ENCODE measurements around the gene MTRFR. TPM values are rescaled to one million over a fixed set of nuclear protein-coding genes. Genes with fewer than 3 reads are reported as not detected.

MTRFR gene
- total RNA-seq, 4 donors from 2014 or later, result 14.4 to 17.9 (median 16.2) TPM

- H3K9me3 ChIP-seq, result no peaks in the 10 kb centered on the region
- WGBS, 2 donors, result 91% methylated on average over 26 to 35 of the region's 35 CpGs
- peaks cover 14 to 25% of the 10 kb centered on the region in 2 donors for H3K36me3 ChIP-seq
- TF ChIP-seq, protein P1, sequence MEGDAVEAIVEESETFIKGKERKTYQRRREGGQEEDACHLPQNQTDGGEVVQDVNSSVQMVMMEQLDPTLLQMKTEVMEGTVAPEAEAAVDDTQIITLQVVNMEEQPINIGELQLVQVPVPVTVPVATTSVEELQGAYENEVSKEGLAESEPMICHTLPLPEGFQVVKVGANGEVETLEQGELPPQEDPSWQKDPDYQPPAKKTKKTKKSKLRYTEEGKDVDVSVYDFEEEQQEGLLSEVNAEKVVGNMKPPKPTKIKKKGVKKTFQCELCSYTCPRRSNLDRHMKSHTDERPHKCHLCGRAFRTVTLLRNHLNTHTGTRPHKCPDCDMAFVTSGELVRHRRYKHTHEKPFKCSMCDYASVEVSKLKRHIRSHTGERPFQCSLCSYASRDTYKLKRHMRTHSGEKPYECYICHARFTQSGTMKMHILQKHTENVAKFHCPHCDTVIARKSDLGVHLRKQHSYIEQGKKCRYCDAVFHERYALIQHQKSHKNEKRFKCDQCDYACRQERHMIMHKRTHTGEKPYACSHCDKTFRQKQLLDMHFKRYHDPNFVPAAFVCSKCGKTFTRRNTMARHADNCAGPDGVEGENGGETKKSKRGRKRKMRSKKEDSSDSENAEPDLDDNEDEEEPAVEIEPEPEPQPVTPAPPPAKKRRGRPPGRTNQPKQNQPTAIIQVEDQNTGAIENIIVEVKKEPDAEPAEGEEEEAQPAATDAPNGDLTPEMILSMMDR (IDR thresholded peaks at IDR 0.05), result no peak
- TF ChIP-seq POLR2A (IDR thresholded peaks at IDR 0.05), result no peak
- peaks cover 15 to 21% of the 10 kb centered on the region in 2 donors for H3K4me1 ChIP-seq
- H3K27me3 ChIP-seq, result no peaks in the 10 kb centered on the region
- intact Hi-C loops (cut with DNase I), result no loop called here
- no peak overlapping the region for H3K4me3 ChIP-seq (replicated peaks in 1 of 3)
- no peak for DNase-seq
- H3K27ac ChIP-seq, result no peak overlapping the region
Measured at GRCh38 chr12:123265851-123266678, 32.8 kb downstream of the MTRFR start.

GRCh38 chr12:123266679-123267277 is 33.5 kb downstream of the MTRFR start:
- H3K27ac ChIP-seq, result no peak overlapping the region

DNA sequence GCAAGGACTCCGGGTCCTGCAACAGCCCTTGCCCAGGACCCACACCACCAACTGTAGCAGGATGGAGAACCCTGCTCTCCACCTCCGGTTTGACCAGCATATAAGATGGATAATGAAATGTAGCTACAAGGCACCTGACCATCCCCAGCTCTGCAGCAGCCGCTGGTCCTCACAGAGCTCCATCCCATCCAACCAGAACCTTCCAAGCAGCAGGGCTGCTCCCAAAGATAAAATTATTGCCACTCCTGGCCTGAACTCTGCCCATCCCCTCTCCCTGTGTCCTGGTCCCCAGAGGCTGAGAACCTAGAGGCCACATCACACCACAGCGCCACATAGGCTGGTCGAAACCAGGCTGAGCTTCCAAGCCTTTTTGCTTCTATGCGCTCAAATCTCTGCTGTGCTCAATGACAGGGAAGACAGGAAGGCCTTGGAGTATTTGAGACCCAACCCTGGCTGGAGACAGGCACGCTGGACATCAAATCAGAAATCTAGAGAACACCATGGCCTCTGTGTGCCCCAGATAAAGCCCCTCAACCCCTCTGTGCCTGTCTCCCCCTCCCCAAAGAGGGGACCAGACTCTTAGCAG is 34.2 kb downstream of the MTRFR start:
- H3K27ac ChIP-seq, result no peak overlapping the region
- intact Hi-C loops (cut with DNase I), result no loop called here
- peaks cover under 1 to 13% of the 10 kb centered on the region in 2 donors for H3K36me3 ChIP-seq
- H3K4me3 ChIP-seq (replicated peaks in 1 of 3), result no peak overlapping the region
- peaks cover 19 to 21% of the 10 kb centered on the region in 2 donors for H3K4me1 ChIP-seq
- DNase-seq, result no peak
- 89 to 96% methylated on average over 6 of the region's 7 CpGs for WGBS, 2 donors
- no peaks in the 10 kb centered on the region for H3K27me3 ChIP-seq
- no peaks in the 10 kb centered on the region for H3K9me3 ChIP-seq
- no peak for TF ChIP-seq POLR2A (IDR thresholded peaks at IDR 0.05)
- TF ChIP-seq, protein P1 (IDR thresholded peaks at IDR 0.05), result no peak

More at GRCh38 chr12:123266679-123267277, 33.5 kb downstream of the MTRFR start:
- 92 to 93% methylated on average over 13 to 18 of the region's 19 CpGs for WGBS, 2 donors
- Histone ChIP-seq H3K9me3 (no peaks in the 10 kb centered on the region), H3K4me3 (replicated peaks in 1 of 3) (no peak overlapping the region), H3K4me1 (peaks cover 15 to 21% of the 10 kb centered on the region in 2 donors), H3K36me3 (peaks cover 7 to 18% of the 10 kb centered on the region in 2 donors), H3K27me3 (no peaks in the 10 kb centered on the region)
- no peak for DNase-seq
- intact Hi-C loops (cut with DNase I), result no loop called here
- TF ChIP-seq, protein P1 (IDR thresholded peaks at IDR 0.05), result no peak
- no peak for TF ChIP-seq POLR2A (IDR thresholded peaks at IDR 0.05)

GRCh38 chr12:123267991-123268843 is 35.0 kb downstream of the MTRFR start:
- H3K4me3 ChIP-seq (replicated peaks in 1 of 3), result no peak overlapping the region
- DNase-seq, result no peak
- peaks cover 19 to 21% of the 10 kb centered on the region in 2 donors for H3K4me1 ChIP-seq
- peaks cover 0 to 12% of the 10 kb centered on the region in 2 donors for H3K36me3 ChIP-seq
- peak overlapping the region in 1 of 3 donors; percentile 20 for H3K27ac ChIP-seq
- no peaks in the 10 kb centered on the region for H3K27me3 ChIP-seq
- intact Hi-C loops (cut with DNase I), result no loop called here
- WGBS, 2 donors, result 53 to 68% methylated on average over 12 to 23 of the region's 36 CpGs
- no peak for TF ChIP-seq POLR2A (IDR thresholded peaks at IDR 0.05)
- TF ChIP-seq, protein P1 (IDR thresholded peaks at IDR 0.05), result no peak
- H3K9me3 ChIP-seq, result no peaks in the 10 kb centered on the region

Data from thyroid gland (tissue), 4 donors.